Activated CD4-positive, alpha-beta T cell treated with anti-CD3 and anti-CD28 coated beads, Interleukin-2, amount 10 ng/mL, durations not matched to agents 24 days and 14 days (primary cell): ENCODE data around the gene NLRP7. TPM values are rescaled to one million over a fixed set of nuclear protein-coding genes. Genes with fewer than 3 reads are reported as not detected.
"Not testable (repeated sequence)": the region's sequence is repeated elsewhere in the genome, so short reads cannot be mapped to it uniquely, and the experiment has no call there.

ENCODE experiments used
- DNase-seq: peaks from one replicate; pipeline ENCODE4 v3.0.0; 2022
- H3K27ac Mint-ChIP-seq: one replicate; pipeline ENCODE4 v1.8.0; 2022; ENCODE audit warnings: mild to moderate bottlenecking, mixed read lengths
- H3K27me3 Mint-ChIP-seq: one replicate; pipeline ENCODE4 v1.8.0; 2022; ENCODE audit warnings: mixed read lengths
- H3K36me3 Mint-ChIP-seq: one replicate; pipeline ENCODE4 v1.8.0; 2022; ENCODE audit warnings: low read depth, mild to moderate bottlenecking, mixed read lengths
- H3K4me1 Mint-ChIP-seq: one replicate; pipeline ENCODE4 v1.8.0; 2021; ENCODE audit warnings: mixed read lengths
- H3K4me3 Mint-ChIP-seq: one replicate; pipeline ENCODE4 v1.8.0; 2022; ENCODE audit warnings: mild to moderate bottlenecking, moderate library complexity, mixed read lengths
- H3K9me3 Mint-ChIP-seq: one replicate; pipeline ENCODE4 v1.8.0; 2021; ENCODE audit warnings: mixed read lengths
- intact Hi-C: fragments of 100-400 bp; cut with micrococcal nuclease; formaldehyde crosslinking; loops from one replicate; pipeline ENCODE4 v1.15.1; 2023
- total RNA-seq: library from RNA; stranded (reverse); gene quantifications from 2 replicates; pipeline ENCODE4 v1.2.3, GENCODE V29; 2022

Gene NLRP7
- total RNA-seq, 1 donor from 2014 or later: not detected

GRCh38 chr19:54949412-54949811 is 2.1 kb upstream of the NLRP7 start:
- no peaks in the 10 kb centered on the region for H3K4me1 Mint-ChIP-seq
- intact Hi-C loops: no loop called here

GRCh38 chr19:54943772-54944361 is 3.5 kb downstream of the NLRP7 start:
- H3K27ac Mint-ChIP-seq, H3K27me3 Mint-ChIP-seq, H3K4me3 Mint-ChIP-seq, H3K4me1 Mint-ChIP-seq, H3K36me3 Mint-ChIP-seq, H3K9me3 Mint-ChIP-seq, DNase-seq, intact Hi-C loops: not testable (repeated sequence)

More at GRCh38 chr19:54949412-54949811, 2.1 kb upstream of the NLRP7 start:
- Mint-ChIP-seq H3K36me3 (no peaks in the 10 kb centered on the region), H3K27ac (no peak overlapping the region), H3K27me3 (peaks cover 3% of the 10 kb centered on the region), H3K4me3 (no peak overlapping the region), H3K9me3 (no peaks in the 10 kb centered on the region)
- no peak for DNase-seq

GRCh38 chr19:54939538-54939937 is 7.8 kb downstream of the NLRP7 start:
- intact Hi-C loops, H3K27me3 Mint-ChIP-seq, H3K4me1 Mint-ChIP-seq, H3K36me3 Mint-ChIP-seq, H3K9me3 Mint-ChIP-seq, H3K4me3 Mint-ChIP-seq, DNase-seq, H3K27ac Mint-ChIP-seq: not testable (repeated sequence)

DNA sequence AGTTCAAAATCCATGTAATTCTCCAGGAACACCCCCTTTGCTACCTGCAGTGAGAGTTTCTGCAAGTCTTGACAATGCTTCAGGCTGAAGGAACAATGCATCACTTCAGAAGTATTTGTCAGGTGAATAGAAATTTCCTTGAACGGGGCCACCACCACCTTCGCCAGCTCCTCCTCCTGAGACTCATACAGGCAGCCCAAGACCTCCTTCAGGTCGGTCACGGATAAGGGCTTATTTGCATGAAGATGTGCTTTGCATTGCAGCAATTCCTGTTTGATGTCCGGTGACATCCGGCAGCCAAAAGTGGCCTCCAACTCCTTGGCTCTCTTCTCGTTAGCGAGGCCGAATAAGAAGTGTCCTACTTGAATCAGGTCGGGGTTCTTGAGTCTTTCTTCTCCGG is 8.4 kb downstream of the NLRP7 start:
- H3K4me1 Mint-ChIP-seq: peaks cover 8% of the 10 kb centered on the region
- no peaks in the 10 kb centered on the region for H3K27me3 Mint-ChIP-seq
- DNase-seq: no peak
- H3K4me3 Mint-ChIP-seq: no peak overlapping the region
- intact Hi-C loops: no loop called here
- H3K27ac Mint-ChIP-seq: no peak overlapping the region
- H3K9me3 Mint-ChIP-seq: no peaks in the 10 kb centered on the region
- H3K36me3 Mint-ChIP-seq: no peaks in the 10 kb centered on the region

DNA sequence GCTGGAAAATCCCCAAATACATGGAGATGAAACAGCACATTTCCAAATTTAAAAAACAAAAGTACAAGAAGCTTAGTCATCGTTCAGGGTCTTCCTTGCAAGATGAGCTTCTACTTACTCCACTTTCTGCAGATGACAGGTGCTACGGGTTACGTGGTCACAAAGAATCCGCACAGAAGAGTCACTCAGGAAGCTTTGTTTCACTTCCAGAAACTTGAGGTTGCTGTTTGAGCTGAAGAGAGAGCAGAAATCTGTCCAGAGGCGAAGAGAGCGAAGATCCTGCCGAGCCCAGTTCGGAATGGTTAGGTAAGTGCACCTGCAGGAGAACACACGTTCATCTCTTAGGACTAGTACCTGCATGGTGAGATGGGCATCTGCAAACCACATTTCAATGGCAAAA is 9.4 kb downstream of the NLRP7 start:
- Mint-ChIP-seq H3K27ac (no peak overlapping the region), H3K36me3 (no peaks in the 10 kb centered on the region), H3K4me3 (peak overlapping the region; percentile 3), H3K9me3 (peaks cover 3% of the 10 kb centered on the region), H3K4me1 (peaks cover 8% of the 10 kb centered on the region), H3K27me3 (no peaks in the 10 kb centered on the region)
- DNase-seq: peak; percentile 72
- intact Hi-C loops: no loop called here

DNA sequence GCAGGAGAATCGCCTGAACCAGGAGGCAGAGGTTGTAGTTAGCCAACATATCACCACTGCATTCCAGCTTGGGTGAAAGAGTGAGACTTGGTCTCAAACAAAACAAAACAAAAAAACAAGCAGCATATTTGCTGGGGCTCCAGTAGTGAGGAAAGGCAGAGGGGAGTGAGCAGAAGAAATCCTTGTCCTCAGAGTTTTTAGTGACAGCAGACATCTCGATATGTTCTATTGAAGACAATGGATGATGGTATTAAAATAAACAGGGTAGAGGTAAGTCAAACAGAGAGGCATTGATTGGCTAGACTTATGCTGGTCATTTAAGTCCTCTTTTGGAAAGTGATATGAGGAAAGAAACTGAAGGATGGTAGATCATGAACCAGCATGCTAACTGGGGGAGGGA is 19.0 kb downstream of the NLRP7 start:
- Mint-ChIP-seq H3K4me3 (no peak overlapping the region), H3K27ac (no peak overlapping the region), H3K9me3 (peaks cover 9% of the 10 kb centered on the region), H3K27me3 (no peaks in the 10 kb centered on the region), H3K4me1 (no peaks in the 10 kb centered on the region), H3K36me3 (peaks cover 2% of the 10 kb centered on the region)
- no peak for DNase-seq
- intact Hi-C loops: no loop called here

DNA sequence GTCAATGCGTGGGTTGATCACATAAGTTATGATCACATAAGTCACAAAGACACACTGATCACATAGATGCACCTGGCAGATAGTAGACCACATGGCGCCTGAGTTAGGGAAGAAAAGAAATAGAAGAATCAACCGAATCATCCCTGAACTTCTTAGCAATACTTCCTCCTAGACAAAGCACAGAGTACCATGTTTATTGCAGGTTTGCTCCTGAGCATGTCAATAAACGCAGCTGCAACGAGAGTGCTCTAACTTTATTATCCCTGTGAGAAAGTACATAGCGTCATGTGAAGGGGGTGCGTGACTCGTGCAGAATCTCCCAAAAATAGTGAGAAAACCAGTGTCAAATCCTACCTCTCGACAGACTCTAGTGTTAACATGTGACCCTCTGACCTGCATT is 24.1 kb downstream of the NLRP7 start:
- Mint-ChIP-seq H3K27ac (no peak overlapping the region), H3K27me3 (no peaks in the 10 kb centered on the region)

GRCh38 chr19:54921082-54921481 is 26.2 kb downstream of the NLRP7 start:
- no peak overlapping the region for H3K27ac Mint-ChIP-seq
- peaks cover 2% of the 10 kb centered on the region for H3K36me3 Mint-ChIP-seq
- no peaks in the 10 kb centered on the region for H3K27me3 Mint-ChIP-seq
- H3K4me3 Mint-ChIP-seq: no peak overlapping the region
- H3K9me3 Mint-ChIP-seq: peaks cover 4% of the 10 kb centered on the region
- no peak for DNase-seq
- intact Hi-C loops: no loop called here
- H3K4me1 Mint-ChIP-seq: no peaks in the 10 kb centered on the region

More for the DNA sequence above, 24.1 kb downstream of the NLRP7 start:
- no peak for DNase-seq
- no peaks in the 10 kb centered on the region for H3K4me1 Mint-ChIP-seq
- no peak overlapping the region for H3K4me3 Mint-ChIP-seq
- H3K9me3 Mint-ChIP-seq: peaks cover 6% of the 10 kb centered on the region
- peaks cover 2% of the 10 kb centered on the region for H3K36me3 Mint-ChIP-seq
- intact Hi-C loops: no loop called here

- peak; percentile 63 for DNase-seq
Observed at GRCh38 chr19:54919646-54920563, 27.4 kb downstream of the NLRP7 start.

DNA sequence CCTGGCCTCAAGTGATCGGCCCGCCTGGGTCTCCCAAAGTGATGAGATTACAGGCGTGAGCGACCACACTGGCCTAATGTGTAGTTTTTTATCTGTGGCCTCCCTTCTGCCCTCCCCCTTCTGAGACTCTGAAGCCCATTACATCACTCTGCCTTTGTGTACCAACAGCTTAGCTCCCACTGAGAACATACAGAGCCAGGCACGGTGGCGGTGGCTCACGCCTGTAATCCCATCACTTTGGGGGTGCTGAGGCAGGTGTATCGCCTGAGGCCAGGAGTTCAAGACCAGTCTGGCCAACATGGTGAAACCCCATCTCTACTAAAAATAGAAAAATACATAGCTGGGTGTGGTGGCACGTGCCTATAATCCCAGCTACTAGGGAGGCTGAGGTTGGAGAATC is 28.8 kb downstream of the NLRP7 start:
- Mint-ChIP-seq H3K27me3 (no peaks in the 10 kb centered on the region), H3K27ac (no peak overlapping the region), H3K36me3 (no peaks in the 10 kb centered on the region), H3K4me3 (no peak overlapping the region), H3K9me3 (no peaks in the 10 kb centered on the region), H3K4me1 (no peaks in the 10 kb centered on the region)
- intact Hi-C loops: no loop called here
- no peak for DNase-seq

More at GRCh38 chr19:54919646-54920563, 27.4 kb downstream of the NLRP7 start:
- H3K36me3 Mint-ChIP-seq, H3K4me3 Mint-ChIP-seq, H3K4me1 Mint-ChIP-seq, intact Hi-C loops, H3K27ac Mint-ChIP-seq, H3K27me3 Mint-ChIP-seq, H3K9me3 Mint-ChIP-seq: not testable (repeated sequence)

DNA sequence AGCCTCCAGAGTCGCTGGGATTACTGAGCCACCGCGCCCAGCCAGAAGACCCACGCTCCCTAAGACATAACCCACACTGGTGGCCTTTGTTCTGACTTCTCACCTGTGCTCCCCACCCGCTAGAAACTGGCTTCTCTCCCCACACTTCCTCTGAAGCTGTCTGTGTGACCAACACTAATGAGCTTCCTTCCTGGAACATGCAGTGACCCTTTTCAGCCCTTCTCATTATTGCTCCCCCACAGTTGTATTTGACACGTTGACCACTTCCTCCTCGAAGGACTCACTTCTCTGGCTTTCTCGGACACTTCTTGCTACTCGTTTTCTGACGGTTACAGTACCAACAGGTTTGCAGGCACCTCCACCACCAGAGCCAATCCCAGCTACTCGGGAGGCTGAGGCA is 30.5 kb downstream of the NLRP7 start:
- DNase-seq: no peak
- intact Hi-C loops: no loop called here
- H3K9me3 Mint-ChIP-seq: no peaks in the 10 kb centered on the region
- no peaks in the 10 kb centered on the region for H3K4me1 Mint-ChIP-seq
- H3K27me3 Mint-ChIP-seq: no peaks in the 10 kb centered on the region
- H3K36me3 Mint-ChIP-seq: no peaks in the 10 kb centered on the region
- no peak overlapping the region for H3K4me3 Mint-ChIP-seq
- no peak overlapping the region for H3K27ac Mint-ChIP-seq

DNA sequence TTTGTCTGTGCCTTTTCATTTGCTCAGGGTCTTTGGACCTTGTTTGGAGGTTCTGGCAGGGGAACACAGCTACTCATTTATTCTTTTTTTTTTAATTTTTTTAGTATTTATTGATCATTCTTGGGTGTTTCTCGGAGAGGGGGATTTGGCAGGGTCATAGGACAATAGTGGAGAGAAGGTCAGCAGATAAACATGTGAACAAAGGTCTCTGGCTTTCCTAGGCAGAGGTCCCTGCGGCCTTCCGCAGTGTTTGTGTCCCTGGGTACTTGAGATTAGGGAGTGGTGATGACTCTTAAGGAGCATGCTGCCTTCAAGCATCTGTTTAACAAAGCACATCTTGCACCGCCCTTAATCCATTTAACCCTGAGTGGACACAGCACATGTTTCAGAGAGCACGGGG is 39.4 kb downstream of the NLRP7 start:
- H3K4me1 Mint-ChIP-seq, intact Hi-C loops, H3K4me3 Mint-ChIP-seq, H3K9me3 Mint-ChIP-seq, H3K27ac Mint-ChIP-seq, H3K36me3 Mint-ChIP-seq, DNase-seq, H3K27me3 Mint-ChIP-seq: not testable (repeated sequence)

- intact Hi-C loops: no loop called here
- Mint-ChIP-seq H3K4me1 (no peaks in the 10 kb centered on the region), H3K27me3 (peaks cover 2% of the 10 kb centered on the region), H3K36me3 (no peaks in the 10 kb centered on the region), H3K9me3 (no peaks in the 10 kb centered on the region), H3K4me3 (no peak overlapping the region), H3K27ac (no peak overlapping the region)
- no peak for DNase-seq
Observed at GRCh38 chr19:54906819-54907218, 40.5 kb downstream of the NLRP7 start.

DNA sequence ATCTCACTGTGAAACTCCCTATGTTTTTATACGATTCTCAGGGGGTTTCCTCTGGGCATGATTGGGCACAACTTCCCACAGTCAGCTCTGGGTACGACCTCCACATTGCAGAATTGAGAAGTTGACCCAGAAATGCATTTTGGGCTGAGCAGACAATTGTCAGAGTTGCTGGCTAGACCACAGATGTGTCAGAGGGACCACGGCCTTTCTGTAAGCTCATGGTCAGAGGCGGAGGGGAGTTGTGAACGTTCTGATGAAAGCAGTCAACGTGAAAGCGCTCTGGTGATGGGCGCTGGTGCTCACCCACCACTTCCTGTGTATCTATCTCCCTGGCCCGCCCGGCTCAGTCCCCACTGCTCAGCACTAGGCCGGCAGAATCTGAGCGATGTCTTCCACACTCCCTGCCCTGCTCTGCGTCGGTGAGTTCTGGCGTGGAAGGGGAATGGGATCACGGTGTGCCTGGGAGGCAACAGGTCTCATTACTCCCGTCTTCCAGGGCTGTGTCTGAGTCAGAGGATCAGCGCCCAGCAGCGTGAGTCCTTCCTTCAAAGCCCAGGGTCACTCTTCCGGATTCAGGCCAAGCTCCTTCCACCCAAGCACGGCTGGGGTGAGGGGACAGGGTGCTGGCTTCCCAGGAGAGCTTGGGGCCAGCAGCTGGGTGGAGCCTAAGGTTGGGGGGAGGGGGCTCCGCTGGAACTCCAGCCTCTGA is 41.4 kb downstream of the NLRP7 start, which contains the start of gene NCR1:
Gene NCR1 (plus strand): TSS at position 346 of the 709 bp plus-strand sequence. CDS start 40 bp downstream, at position 386.
- Mint-ChIP-seq H3K27me3 (peaks cover 2% of the 10 kb centered on the region), H3K27ac (no peak within 1 kb of the TSS), H3K36me3 (no peaks in the 10 kb centered on the region), H3K4me1 (no peaks in the 10 kb centered on the region), H3K9me3 (no peaks in the 10 kb centered on the region), H3K4me3 (no peak within 1 kb of the TSS)
- intact Hi-C loops: no loop called here
- DNase-seq: no peak
